GM12872 (cell line): ENCODE measurements around the gene AGTPBP1.

Experiments
- TF ChIP-seq, protein P1 (sequence below): IDR thresholded peaks from 3 replicates; pipeline ENCODE4 v1.5.1; 2011; ENCODE audit warnings: low read depth, mild to moderate bottlenecking, low read length, moderate library complexity; ENCODE audit not compliant: insufficient read depth

AGTPBP1 gene

DNA sequence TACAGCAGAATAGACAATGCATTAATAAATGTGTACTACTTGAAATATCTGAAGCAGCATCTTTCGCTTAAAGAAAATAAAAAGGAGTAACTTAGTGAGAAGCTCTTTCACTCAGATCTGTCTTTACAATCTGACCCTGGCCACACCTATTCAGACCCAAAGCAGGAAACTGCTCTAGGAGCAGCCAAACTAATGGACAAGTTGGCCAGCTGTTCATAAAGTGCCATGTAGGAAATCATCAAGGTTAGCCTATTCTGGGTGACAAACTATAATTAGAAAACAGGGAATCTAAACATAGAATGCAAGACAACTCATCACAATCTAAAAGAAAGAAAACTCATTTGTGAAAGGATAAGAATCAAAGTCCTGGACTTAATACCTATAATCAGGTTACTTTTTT lies 101.3 kb downstream of the AGTPBP1 start:
- TF ChIP-seq, protein P1, sequence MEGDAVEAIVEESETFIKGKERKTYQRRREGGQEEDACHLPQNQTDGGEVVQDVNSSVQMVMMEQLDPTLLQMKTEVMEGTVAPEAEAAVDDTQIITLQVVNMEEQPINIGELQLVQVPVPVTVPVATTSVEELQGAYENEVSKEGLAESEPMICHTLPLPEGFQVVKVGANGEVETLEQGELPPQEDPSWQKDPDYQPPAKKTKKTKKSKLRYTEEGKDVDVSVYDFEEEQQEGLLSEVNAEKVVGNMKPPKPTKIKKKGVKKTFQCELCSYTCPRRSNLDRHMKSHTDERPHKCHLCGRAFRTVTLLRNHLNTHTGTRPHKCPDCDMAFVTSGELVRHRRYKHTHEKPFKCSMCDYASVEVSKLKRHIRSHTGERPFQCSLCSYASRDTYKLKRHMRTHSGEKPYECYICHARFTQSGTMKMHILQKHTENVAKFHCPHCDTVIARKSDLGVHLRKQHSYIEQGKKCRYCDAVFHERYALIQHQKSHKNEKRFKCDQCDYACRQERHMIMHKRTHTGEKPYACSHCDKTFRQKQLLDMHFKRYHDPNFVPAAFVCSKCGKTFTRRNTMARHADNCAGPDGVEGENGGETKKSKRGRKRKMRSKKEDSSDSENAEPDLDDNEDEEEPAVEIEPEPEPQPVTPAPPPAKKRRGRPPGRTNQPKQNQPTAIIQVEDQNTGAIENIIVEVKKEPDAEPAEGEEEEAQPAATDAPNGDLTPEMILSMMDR, result no peak

- TF ChIP-seq, protein P1, result no peak
Measured at GRCh38 chr9:85639675-85640186, 102.0 kb downstream of the AGTPBP1 start.

DNA sequence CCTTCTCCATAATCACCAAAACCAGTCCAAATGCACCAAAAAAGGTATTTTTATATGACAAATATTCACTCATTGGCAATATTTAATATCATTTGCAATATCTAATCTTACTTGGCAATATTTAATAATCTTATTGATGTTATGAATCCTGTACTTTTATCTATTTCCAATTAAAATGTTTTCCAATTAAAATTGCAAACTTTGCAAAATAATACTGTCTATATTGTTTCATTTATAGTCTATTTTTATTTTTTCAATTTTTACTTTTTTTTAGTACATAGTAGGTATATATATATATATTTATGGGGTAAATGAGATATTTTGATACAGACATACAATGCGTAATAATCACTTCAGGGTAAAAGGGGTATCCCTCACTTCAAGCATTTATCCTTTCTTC lies 109.9 kb downstream of the AGTPBP1 start:
- TF ChIP-seq, protein P1, result no peak

GRCh38 chr9:85630676-85631075 lies 111.1 kb downstream of the AGTPBP1 start:
- TF ChIP-seq, protein P1, result no peak

- TF ChIP-seq, protein P1, result no peak
Measured at GRCh38 chr9:85617141-85617670, 124.5 kb downstream of the AGTPBP1 start.

DNA sequence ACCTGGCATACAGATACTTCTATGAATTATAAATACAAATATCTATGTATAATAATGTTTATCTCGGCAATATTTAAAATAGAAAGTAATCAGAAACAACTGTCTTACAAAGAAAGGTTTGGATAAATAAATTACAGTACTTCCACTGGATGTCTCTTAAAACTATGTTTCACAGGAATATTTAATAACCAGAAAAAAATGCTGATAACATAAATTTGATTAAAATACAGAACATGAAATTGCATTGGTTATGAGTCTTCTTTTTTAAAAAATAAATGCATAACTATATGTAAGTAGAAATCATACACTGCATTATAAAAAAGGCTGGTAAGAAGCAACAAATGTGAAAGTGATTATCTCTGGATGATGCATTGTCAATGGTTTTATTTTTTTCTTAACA lies 126.0 kb downstream of the AGTPBP1 start:
- TF ChIP-seq, protein P1, result no peak

GRCh38 chr9:85610074-85610860 lies 131.5 kb downstream of the AGTPBP1 start:
- TF ChIP-seq, protein P1, result peak; percentile 72
